ENCODE data around the gene CALHM5.
"Not testable (repeated sequence)": the region's sequence is repeated elsewhere in the genome, so short reads cannot be mapped to it uniquely, and the experiment has no call there.

The CALHM5 gene

DNA sequence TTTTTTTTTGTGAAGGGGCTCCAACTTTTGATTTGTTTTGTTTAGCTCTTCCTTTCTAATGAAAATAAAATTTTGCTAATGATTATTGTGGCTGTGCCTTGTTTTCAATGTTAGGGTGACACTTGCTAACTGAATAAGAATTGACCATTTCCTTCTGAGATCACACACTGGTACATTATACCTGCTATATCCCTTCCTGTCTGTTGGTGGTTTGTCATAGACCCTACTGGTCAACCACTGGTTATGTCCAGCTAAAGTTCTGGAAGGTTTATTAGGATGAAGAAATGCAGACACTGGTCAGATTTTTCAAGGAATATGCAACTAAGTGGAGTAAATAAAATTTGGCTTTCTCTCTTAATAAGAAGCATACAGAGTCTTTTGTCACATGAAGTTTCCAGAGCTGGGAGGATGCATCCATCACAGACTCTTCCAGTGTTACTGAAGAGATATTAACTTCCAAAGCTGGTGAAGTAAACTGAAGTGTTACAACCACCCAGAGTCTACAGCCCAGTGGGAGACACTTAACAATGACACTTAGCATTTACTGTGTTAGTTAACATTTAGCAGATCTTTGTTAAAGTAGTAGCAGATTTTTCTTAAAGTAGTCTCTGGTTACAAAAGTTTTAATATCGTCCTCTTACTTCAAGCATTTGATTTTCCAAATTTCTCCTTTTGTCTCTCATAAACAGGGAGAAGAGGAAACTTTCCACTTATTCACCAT, 19.7 kb upstream of the CALHM5 start:
- CTCF ChIA-PET = interaction anchor here (0.6 kb wide), 1 partner anchor 202 kb away, joined by 4 read pairs; no protein-coding TSS in a partner anchor
- Mint-ChIP-seq H3K4me3 (no peak overlapping the region), H3K27ac (no peak overlapping the region), H3K27me3 (peaks cover 7% of the 10 kb centered on the region), H3K4me1 (no peaks in the 10 kb centered on the region), H3K9me3 (no peaks in the 10 kb centered on the region), H3K36me3 (no peaks in the 10 kb centered on the region)
- no peak for DNase-seq

DNA sequence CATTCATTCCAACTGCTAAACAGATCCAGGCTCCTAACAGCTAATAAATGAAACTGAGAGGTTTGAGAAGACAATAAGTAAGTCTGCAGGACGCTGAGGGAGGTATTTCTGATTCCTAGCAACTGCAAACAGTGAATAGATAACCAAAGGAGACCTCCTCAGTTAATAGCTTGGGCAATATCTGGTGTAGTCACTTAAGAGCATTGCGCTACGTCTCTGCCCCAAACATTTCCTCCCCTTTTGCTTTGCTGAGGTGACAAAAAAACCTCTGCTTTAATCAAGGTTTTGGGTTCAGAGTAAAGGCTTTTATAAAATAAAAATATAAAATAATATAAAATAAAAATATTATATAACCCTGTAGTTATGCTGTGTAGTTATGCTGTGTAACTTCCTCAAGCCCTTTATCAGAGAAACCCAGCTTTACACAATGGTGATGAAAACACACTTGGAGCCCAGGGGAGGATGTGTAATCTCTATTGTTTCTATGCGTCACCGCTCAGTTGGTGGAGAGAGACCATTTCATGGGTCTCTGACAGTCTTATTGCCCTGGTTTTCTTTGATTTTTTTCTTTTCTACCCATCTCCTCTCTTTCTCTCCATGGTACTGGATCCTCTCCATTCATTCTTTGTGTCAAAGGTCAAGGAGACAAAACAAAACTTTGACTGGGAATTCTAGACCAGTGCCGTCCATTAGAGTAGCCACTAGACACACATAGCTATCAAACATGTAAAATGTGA, 18.9 kb upstream of the CALHM5 start:
- no peak for DNase-seq
- Mint-ChIP-seq H3K36me3 (no peaks in the 10 kb centered on the region), H3K27ac (no peak overlapping the region), H3K27me3 (peaks cover 7% of the 10 kb centered on the region), H3K9me3 (no peaks in the 10 kb centered on the region), H3K4me3 (no peak overlapping the region), H3K4me1 (no peaks in the 10 kb centered on the region)
- CTCF ChIA-PET = no interaction called here

DNA sequence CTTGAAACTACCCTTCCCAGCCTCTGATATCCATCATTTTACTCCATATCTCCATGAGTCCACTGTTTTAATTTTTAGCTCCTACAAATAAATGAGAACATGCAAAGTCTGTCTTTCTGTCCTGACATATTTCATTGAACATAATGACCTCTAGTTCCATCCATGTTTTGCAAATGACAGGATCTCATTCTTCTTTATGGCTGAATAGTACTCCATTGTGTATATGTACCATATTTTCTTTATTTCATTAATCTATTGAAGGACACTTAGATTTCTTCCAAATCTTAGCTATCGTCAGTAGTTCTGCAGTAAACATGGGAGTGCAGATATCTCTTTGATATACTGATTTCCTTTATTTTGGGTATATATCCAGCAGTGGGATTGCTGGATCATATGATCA, 16.3 kb upstream of the CALHM5 start:
- H3K4me1 Mint-ChIP-seq, H3K36me3 Mint-ChIP-seq, H3K4me3 Mint-ChIP-seq, H3K9me3 Mint-ChIP-seq, CTCF ChIA-PET, H3K27ac Mint-ChIP-seq, DNase-seq: not testable (repeated sequence)
- peaks cover 11% of the 10 kb centered on the region for H3K27me3 Mint-ChIP-seq

DNA sequence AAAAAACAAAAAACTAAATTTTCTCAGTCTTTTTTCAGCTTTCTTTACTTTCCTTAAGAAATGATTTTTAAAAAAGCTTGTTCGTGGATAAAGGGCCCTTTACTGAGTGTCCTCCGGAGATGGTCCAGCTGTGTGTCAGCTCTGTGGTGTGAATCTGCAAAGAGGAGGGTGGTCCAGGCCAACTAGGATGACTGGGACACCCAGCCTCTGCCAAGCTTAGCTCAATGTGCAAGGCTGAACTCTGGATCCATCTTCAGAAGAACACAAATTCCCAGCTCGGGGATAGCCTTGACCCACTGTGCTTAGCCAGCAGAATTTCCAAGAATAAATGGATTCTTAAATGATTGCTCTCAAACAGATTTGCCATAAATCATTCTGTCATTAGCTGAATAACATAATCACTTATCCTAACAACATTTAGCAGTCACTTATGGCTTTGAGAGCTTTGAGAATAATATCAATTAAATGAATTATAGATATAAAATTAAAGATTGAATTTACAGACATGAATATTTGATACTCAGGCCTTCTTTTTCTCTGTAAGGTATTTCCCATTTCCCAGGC, 14.2 kb upstream of the CALHM5 start:
- Mint-ChIP-seq H3K4me1 (no peaks in the 10 kb centered on the region), H3K9me3 (no peaks in the 10 kb centered on the region), H3K27ac (no peak overlapping the region), H3K36me3 (no peaks in the 10 kb centered on the region), H3K4me3 (no peak overlapping the region), H3K27me3 (peaks cover 19% of the 10 kb centered on the region)
- no peak for DNase-seq
- CTCF ChIA-PET = interaction anchor here (1.2 kb wide), 1 partner anchor 23 kb away, joined by 4 read pairs; no protein-coding TSS in a partner anchor

DNA sequence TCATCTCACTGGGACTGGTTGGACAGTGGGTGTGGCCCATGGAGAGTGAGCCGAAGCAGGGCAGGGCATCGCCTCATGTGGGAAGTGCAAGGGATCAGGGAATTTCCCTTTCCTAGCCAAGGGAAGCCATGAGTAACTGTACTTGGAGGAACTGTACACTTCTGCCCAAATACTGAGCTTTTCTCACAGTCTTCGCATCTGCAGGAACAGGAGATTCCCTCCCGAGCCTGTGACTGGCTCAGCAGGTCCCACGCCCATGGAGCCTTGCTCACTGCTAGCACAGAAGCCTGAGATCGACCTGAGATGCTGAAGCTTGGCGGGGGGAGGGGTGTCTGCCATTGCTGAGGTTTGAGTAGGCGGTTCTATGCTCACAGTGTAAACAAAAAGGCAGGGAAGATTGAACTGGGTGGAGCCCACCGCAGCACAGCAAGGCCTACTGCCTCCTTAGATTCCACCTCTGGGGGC, 10.4 kb upstream of the CALHM5 start:
- H3K4me3 Mint-ChIP-seq = no peak overlapping the region
- CTCF ChIA-PET = no interaction called here
- no peaks in the 10 kb centered on the region for H3K36me3 Mint-ChIP-seq
- H3K4me1 Mint-ChIP-seq = no peaks in the 10 kb centered on the region
- no peak overlapping the region for H3K27ac Mint-ChIP-seq
- H3K9me3 Mint-ChIP-seq = peaks cover 7% of the 10 kb centered on the region
- peak; percentile 42 for DNase-seq
- peaks cover 29% of the 10 kb centered on the region for H3K27me3 Mint-ChIP-seq

DNA sequence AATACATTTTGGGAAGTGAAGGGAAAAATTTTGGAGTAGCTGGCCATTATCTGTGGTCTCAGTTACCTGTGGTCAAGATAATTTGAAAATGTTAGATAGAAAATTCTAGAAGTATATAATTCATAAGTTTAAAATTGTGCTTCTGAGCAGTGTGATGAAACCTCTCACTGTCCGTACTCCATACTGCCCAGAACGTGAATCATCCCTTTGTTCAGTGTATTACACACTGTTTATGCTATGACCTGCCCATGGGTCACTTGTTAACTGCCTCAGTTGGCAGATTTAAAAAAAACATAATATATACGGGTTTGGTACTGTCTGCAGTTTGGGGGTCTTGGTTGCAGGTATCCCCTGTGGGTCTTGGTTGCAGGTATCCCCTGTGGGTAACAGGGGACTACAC, 4.1 kb upstream of the CALHM5 start:
- no peak for DNase-seq
- H3K27me3 Mint-ChIP-seq = peaks cover 15% of the 10 kb centered on the region
- H3K9me3 Mint-ChIP-seq = peaks cover 7% of the 10 kb centered on the region
- no peak overlapping the region for H3K27ac Mint-ChIP-seq
- CTCF ChIA-PET = no interaction called here
- no peaks in the 10 kb centered on the region for H3K36me3 Mint-ChIP-seq
- H3K4me3 Mint-ChIP-seq = no peak overlapping the region
- no peaks in the 10 kb centered on the region for H3K4me1 Mint-ChIP-seq

DNA sequence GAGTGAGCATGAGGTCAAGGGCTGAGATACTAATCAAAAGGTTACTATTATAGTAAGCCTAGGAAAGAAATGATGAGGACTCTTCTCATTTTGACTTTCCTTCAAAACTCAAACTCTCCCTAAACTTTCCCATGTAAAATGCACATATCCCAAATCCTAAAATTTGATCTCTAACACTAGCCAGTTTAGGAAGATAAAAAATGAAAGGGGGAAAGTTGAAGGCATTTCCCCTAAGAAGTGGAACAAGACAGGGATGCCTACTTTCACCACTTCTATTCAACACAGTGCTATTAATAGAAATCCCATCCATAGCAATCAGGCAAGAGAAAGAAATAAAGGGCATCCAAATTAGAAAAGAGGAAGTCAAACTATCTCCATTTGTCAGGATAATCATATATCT, 2.9 kb upstream of the CALHM5 start:
- H3K27ac Mint-ChIP-seq = no peak overlapping the region
- no peak overlapping the region for H3K4me3 Mint-ChIP-seq
- peaks cover 13% of the 10 kb centered on the region for H3K27me3 Mint-ChIP-seq
- H3K4me1 Mint-ChIP-seq = no peaks in the 10 kb centered on the region
- H3K9me3 Mint-ChIP-seq = peaks cover 2% of the 10 kb centered on the region
- H3K36me3 Mint-ChIP-seq = no peaks in the 10 kb centered on the region
- DNase-seq = no peak
- CTCF ChIA-PET = no interaction called here

DNA sequence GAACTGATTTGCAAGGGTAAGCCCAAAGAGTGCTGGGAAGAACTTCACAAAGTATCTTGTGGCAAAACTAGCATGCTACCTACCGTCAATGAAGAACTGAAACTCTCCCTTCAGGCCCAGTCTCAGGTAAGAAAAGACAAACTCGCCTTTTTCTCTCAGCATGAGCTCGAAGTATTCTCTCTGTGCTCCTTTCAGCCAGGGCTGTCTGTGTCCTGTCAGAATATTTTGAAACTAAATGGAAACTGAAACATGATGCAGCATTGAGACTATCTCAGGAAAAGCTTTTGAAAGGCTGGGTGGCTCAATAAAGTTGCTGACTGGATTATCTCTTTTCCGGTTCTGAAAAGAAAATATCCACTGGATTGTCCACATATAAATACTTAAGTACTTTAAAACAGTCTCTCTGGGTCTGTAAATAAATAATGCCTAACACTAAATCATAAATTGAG, 696 bp downstream of the CALHM5 start:
- Mint-ChIP-seq H3K27me3 (peaks cover 11% of the 10 kb centered on the region), H3K9me3 (no peaks in the 10 kb centered on the region), H3K27ac (no peak overlapping the region), H3K4me1 (no peaks in the 10 kb centered on the region), H3K36me3 (no peaks in the 10 kb centered on the region), H3K4me3 (no peak overlapping the region)
- DNase-seq = no peak
- CTCF ChIA-PET = interaction anchor here (0.9 to 1.0 kb wide), 3 partner anchors 12 to 67 kb away, joined by 3 to 4 read pairs (median 3); no protein-coding TSS in a partner anchor

DNA sequence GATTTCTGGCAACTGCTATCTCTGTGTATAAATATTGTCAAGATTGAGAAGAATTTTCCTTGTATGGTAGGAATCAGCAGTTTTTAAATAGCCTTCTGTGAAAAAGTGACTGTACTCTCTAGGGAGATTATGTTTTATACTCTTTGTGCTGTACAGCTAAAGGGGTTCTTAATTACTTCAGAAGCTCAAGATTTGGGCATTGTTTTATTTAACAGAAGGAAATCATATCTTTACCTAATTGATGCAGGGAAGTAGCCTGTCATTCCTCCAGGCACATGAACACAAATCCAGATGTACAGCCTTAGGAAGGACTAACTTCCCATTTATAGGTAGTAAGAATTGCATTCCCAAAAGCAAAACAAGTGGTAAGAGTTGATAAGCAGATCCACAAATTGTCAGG, 1.3 kb downstream of the CALHM5 start:
- no peak for DNase-seq
- no peaks in the 10 kb centered on the region for H3K9me3 Mint-ChIP-seq
- no peak overlapping the region for H3K4me3 Mint-ChIP-seq
- H3K36me3 Mint-ChIP-seq = no peaks in the 10 kb centered on the region
- H3K4me1 Mint-ChIP-seq = no peaks in the 10 kb centered on the region
- H3K27me3 Mint-ChIP-seq = peaks cover 11% of the 10 kb centered on the region
- CTCF ChIA-PET = interaction anchor here (0.9 kb wide), 2 partner anchors 11 to 68 kb away, joined by 3 read pairs; no protein-coding TSS in a partner anchor
- H3K27ac Mint-ChIP-seq = no peak overlapping the region

DNA sequence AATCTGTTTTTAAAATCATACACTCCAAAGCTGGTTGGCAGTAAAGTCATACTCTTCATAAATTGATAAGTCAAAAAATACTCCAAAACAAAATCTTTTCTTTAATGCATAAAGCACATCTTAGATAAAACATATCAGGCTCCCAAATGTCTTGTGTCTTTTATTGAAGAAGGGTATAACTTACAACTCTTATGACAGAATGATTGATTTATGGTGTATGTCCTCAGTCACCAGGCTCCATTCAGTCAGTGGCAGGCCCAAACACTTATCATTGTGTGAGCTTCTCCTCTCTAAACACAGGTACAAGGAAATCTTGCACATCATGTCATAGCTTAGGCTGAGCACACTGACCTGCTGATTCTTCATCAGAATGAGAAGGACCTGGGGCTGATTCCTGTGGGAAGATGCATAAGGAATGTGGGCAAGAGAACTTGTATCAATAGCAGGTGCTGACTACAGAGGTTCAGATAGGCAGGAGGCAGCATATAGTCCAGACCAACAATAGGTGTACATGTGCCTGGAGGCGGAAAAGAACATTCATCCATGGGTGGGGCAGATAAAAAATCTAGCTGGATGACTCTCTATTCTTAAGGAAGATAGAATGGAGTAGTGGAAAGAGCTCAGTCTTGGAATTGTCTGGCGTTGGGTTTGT, 1.9 kb downstream of the CALHM5 start:
- Mint-ChIP-seq H3K27me3 (peaks cover 15% of the 10 kb centered on the region), H3K27ac (no peak overlapping the region), H3K4me3 (no peak overlapping the region), H3K36me3 (no peaks in the 10 kb centered on the region), H3K4me1 (no peaks in the 10 kb centered on the region), H3K9me3 (no peaks in the 10 kb centered on the region)
- CTCF ChIA-PET = interaction anchor here (0.9 kb wide), 1 partner anchor 69 kb away, joined by 3 read pairs; no protein-coding TSS in a partner anchor
- DNase-seq = no peak

DNA sequence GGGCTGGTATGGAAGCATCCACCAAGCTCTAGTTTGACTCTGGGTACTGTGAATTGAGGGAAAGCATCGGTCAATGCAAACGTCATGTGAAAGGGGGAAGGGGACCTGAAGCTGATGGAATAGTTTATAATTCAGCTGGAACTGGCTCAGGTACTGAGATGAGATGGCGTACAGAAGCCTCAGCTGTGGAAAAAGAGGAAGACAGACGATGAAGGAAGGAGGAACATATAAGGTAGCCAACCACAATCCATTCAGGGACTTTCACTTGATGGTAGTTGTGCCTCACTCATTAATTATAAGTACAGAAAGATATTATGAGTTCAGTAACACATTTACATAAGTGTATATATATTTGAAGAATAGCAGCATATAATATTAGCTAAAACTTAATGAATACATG, 2.7 kb downstream of the CALHM5 start:
- Mint-ChIP-seq H3K27me3 (peaks cover 21% of the 10 kb centered on the region), H3K9me3 (no peaks in the 10 kb centered on the region), H3K4me3 (no peak overlapping the region), H3K4me1 (no peaks in the 10 kb centered on the region), H3K27ac (no peak overlapping the region), H3K36me3 (no peaks in the 10 kb centered on the region)
- no peak for DNase-seq
- CTCF ChIA-PET = no interaction called here

DNA sequence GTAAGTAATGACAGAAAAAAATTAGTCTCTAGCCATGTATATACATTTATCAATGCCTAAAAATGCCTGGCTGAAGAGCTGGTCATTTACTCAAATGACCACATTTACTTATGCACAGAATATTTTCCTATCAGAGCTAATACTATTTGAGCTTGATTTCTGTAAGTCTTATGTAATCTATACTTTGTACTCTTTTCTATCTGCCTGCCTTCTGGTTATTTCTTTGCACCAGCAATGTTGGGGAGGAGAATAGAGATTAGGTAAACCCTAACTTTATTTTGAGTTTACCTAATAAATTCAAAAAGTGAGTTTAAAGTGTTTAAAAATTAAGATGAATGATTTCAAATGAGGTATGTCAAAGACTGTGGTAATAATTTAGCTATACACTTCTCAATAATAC, 3.7 kb downstream of the CALHM5 start:
- H3K4me1 Mint-ChIP-seq = no peaks in the 10 kb centered on the region
- CTCF ChIA-PET = interaction anchor here (0.7 to 1.7 kb wide), 2 partner anchors 20 to 71 kb away, joined by 4 read pairs; no protein-coding TSS in a partner anchor
- no peaks in the 10 kb centered on the region for H3K9me3 Mint-ChIP-seq
- no peak for DNase-seq
- peaks cover 24% of the 10 kb centered on the region for H3K27me3 Mint-ChIP-seq
- no peak overlapping the region for H3K27ac Mint-ChIP-seq
- H3K36me3 Mint-ChIP-seq = no peaks in the 10 kb centered on the region
- H3K4me3 Mint-ChIP-seq = no peak overlapping the region

DNA sequence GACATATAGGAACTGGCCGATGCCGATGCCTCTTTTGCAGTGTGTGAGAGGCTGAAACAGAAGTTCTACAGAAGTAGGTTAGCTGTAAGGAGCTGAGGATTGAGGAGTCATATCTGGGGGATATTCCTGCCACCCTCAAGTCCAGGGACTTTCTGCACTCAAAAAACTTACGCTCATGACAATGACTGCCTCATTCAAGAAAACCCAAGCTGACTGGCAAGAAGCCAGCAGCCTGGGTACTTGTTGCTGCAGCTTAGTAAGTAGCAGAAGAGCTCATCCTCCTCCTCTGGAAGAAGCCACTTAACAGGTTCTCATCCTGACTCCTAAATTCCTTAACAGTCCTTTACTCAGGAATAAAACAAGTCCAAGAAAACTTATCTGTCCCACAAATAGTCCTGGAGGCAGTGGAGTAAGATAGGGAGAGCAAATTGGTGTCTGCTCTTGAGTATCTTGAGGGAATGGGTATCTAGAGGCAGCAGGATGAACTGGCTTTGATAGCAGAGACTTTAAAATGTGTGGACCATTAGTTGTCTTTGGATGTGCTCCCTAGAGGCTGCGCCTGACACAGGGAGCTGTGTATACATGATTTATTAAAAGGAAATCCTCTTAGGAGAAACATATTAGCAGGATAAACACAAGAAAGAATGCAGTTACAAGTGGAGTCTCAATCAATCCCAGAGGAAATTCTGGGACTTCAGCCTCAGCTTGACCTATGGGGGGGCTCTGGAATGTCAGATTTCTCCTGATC, 7.4 kb downstream of the CALHM5 start:
- CTCF ChIA-PET = no interaction called here
- no peaks in the 10 kb centered on the region for H3K4me1 Mint-ChIP-seq
- no peak for DNase-seq
- no peaks in the 10 kb centered on the region for H3K9me3 Mint-ChIP-seq
- peaks cover 19% of the 10 kb centered on the region for H3K27me3 Mint-ChIP-seq
- no peak overlapping the region for H3K27ac Mint-ChIP-seq
- no peaks in the 10 kb centered on the region for H3K36me3 Mint-ChIP-seq
- no peak overlapping the region for H3K4me3 Mint-ChIP-seq

Measured in activated naive CD4-positive, alpha-beta T cell treated with anti-CD3 and anti-CD28 coated beads, Interleukin-2, amount 10 ng/mL, durations not matched to agents 7 days and 5 days (primary cell).